WTC11 (cell line): ENCODE results near the gene PRSS38.

Experiments used
- ATF2 ChIP-seq: sonication (generic); formaldehyde crosslinking; IDR thresholded peaks from 2 replicates; pipeline ENCODE4 v1.8.1; 2022; ENCODE audit warnings: low read depth, missing genetic modification reagents, borderline replicate concordance
- ATF6 ChIP-seq: sonication (generic); formaldehyde crosslinking; IDR thresholded peaks from 2 replicates; pipeline ENCODE4 v1.8.1; 2023; ENCODE audit warnings: mild to moderate bottlenecking, missing genetic modification reagents
- E2F1 ChIP-seq: sonication (generic); formaldehyde crosslinking; IDR thresholded peaks from 2 replicates; pipeline ENCODE4 v1.8.0; 2022; ENCODE audit warnings: mild to moderate bottlenecking, missing genetic modification reagents
- E2F4 ChIP-seq: sonication (generic); formaldehyde crosslinking; IDR thresholded peaks from 2 replicates; pipeline ENCODE4 v1.8.1; 2022; ENCODE audit warnings: low read depth, mild to moderate bottlenecking, moderate library complexity, missing genetic modification reagents, borderline replicate concordance
- ELF4 ChIP-seq: sonication (generic); formaldehyde crosslinking; IDR thresholded peaks from 2 replicates; pipeline ENCODE4 v1.8.1; 2022; ENCODE audit warnings: low read depth, mild to moderate bottlenecking, moderate library complexity, missing genetic modification reagents
- ESRRA ChIP-seq: sonication (generic); formaldehyde crosslinking; IDR thresholded peaks from 2 replicates; pipeline ENCODE4 v1.8.1; 2022; ENCODE audit warnings: mild to moderate bottlenecking, missing genetic modification reagents, borderline replicate concordance
- FOXJ3 ChIP-seq: sonication (generic); formaldehyde crosslinking; IDR thresholded peaks from 2 replicates; pipeline ENCODE4 v1.9.0; 2021; ENCODE audit warnings: missing genetic modification reagents, mild to moderate bottlenecking, borderline replicate concordance
- GTF2I ChIP-seq: fragments of 250-450 bp; sonication (Bioruptor Pico); conservative IDR thresholded peaks from 2 replicates; pipeline ENCODE4 v1.4.0; 2021; ENCODE audit warnings: mild to moderate bottlenecking
- JUN ChIP-seq: sonication (generic); formaldehyde crosslinking; IDR thresholded peaks from 2 replicates; pipeline ENCODE4 v1.8.0; 2023; ENCODE audit warnings: mild to moderate bottlenecking, missing genetic modification reagents
- TP53 ChIP-seq: sonication (generic); formaldehyde crosslinking; IDR thresholded peaks from 2 replicates; pipeline ENCODE4 v1.8.1; 2023; ENCODE audit warnings: mild to moderate bottlenecking, missing genetic modification reagents
- ZBTB21 ChIP-seq: sonication (generic); formaldehyde crosslinking; IDR thresholded peaks from 2 replicates; pipeline ENCODE4 v1.8.1; 2023; ENCODE audit warnings: mild to moderate bottlenecking, missing genetic modification reagents, borderline replicate concordance
- TF ChIP-seq, protein P1 (sequence below): fragments of 200-600 bp; IDR thresholded peaks from 2 replicates; pipeline ENCODE4 v1.8.0; 2022; ENCODE audit warnings: antibody characterized with exemption
- TF ChIP-seq, protein P2 (sequence below): sonication (generic); formaldehyde crosslinking; IDR thresholded peaks from 2 replicates; pipeline ENCODE4 v1.8.0; 2022; ENCODE audit warnings: missing genetic modification reagents
- TF ChIP-seq, protein P3 (sequence below): sonication (generic); formaldehyde crosslinking; IDR thresholded peaks from 2 replicates; pipeline ENCODE4 v1.8.1; 2023; ENCODE audit warnings: mild to moderate bottlenecking, missing genetic modification reagents

DNA sequence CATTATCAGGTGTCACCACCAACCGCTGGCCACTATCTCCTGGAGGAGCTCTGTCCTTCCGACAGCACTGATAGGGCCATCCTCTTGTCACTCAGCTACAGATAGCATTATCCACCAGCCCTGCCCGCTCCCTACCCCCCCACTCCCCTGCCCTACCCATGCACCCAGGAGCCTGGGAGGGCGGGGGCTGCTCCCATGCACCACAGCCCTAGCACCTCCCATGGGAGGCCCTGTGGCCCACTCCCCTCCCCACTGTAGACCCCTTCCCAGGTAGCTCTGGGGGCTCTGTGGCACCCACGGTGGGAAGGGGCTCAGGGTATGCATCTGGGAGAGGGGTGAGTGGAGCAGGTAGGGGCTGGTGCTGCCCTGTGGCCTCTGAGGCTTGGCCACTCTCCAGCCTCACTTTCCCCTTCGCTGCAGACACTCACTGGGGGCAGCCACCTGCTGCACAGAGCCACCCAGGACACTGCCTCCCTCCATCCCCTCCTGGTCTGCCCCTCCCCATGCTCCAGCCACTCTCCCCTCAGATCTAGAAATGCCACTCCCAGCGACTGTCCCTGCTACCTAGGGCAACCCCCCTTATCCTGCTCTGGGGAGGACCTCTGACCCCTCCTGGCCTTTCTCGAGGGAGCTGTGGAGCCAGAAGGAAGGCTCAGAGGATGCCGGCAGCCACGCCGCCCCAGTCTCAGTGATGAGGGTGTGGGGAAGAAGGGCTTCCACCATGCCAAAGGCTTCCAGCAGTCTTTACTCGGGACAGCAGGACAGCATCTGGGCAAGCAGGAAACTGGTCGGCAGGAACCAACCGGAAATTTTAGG, 73.8 kb downstream of the PRSS38 start:
- no peak for TF ChIP-seq TP53
- TF ChIP-seq, protein P1, sequence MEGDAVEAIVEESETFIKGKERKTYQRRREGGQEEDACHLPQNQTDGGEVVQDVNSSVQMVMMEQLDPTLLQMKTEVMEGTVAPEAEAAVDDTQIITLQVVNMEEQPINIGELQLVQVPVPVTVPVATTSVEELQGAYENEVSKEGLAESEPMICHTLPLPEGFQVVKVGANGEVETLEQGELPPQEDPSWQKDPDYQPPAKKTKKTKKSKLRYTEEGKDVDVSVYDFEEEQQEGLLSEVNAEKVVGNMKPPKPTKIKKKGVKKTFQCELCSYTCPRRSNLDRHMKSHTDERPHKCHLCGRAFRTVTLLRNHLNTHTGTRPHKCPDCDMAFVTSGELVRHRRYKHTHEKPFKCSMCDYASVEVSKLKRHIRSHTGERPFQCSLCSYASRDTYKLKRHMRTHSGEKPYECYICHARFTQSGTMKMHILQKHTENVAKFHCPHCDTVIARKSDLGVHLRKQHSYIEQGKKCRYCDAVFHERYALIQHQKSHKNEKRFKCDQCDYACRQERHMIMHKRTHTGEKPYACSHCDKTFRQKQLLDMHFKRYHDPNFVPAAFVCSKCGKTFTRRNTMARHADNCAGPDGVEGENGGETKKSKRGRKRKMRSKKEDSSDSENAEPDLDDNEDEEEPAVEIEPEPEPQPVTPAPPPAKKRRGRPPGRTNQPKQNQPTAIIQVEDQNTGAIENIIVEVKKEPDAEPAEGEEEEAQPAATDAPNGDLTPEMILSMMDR, result no peak
- TF ChIP-seq ELF4, result no peak
- no peak for TF ChIP-seq E2F4 (CRISPR knock-in tag)
- TF ChIP-seq, protein P2, sequence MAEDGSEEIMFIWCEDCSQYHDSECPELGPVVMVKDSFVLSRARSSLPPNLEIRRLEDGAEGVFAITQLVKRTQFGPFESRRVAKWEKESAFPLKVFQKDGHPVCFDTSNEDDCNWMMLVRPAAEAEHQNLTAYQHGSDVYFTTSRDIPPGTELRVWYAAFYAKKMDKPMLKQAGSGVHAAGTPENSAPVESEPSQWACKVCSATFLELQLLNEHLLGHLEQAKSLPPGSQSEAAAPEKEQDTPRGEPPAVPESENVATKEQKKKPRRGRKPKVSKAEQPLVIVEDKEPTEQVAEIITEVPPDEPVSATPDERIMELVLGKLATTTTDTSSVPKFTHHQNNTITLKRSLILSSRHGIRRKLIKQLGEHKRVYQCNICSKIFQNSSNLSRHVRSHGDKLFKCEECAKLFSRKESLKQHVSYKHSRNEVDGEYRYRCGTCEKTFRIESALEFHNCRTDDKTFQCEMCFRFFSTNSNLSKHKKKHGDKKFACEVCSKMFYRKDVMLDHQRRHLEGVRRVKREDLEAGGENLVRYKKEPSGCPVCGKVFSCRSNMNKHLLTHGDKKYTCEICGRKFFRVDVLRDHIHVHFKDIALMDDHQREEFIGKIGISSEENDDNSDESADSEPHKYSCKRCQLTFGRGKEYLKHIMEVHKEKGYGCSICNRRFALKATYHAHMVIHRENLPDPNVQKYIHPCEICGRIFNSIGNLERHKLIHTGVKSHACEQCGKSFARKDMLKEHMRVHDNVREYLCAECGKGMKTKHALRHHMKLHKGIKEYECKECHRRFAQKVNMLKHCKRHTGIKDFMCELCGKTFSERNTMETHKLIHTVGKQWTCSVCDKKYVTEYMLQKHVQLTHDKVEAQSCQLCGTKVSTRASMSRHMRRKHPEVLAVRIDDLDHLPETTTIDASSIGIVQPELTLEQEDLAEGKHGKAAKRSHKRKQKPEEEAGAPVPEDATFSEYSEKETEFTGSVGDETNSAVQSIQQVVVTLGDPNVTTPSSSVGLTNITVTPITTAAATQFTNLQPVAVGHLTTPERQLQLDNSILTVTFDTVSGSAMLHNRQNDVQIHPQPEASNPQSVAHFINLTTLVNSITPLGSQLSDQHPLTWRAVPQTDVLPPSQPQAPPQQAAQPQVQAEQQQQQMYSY (CRISPR knock-in tag), result no peak
- TF ChIP-seq E2F1 (CRISPR knock-in tag), result no peak
- TF ChIP-seq ATF6, result no peak
- no peak for TF ChIP-seq ATF2 (CRISPR knock-in tag)
- TF ChIP-seq FOXJ3, result no peak
- TF ChIP-seq ESRRA (CRISPR knock-in tag), result no peak
- no peak for TF ChIP-seq GTF2I (CRISPR knock-in tag)
- no peak for TF ChIP-seq JUN
- TF ChIP-seq ZBTB21 (CRISPR knock-in tag), result no peak
- TF ChIP-seq, protein P3, sequence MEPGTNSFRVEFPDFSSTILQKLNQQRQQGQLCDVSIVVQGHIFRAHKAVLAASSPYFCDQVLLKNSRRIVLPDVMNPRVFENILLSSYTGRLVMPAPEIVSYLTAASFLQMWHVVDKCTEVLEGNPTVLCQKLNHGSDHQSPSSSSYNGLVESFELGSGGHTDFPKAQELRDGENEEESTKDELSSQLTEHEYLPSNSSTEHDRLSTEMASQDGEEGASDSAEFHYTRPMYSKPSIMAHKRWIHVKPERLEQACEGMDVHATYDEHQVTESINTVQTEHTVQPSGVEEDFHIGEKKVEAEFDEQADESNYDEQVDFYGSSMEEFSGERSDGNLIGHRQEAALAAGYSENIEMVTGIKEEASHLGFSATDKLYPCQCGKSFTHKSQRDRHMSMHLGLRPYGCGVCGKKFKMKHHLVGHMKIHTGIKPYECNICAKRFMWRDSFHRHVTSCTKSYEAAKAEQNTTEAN, result no peak
